HFF-Myc (cell line): ENCODE results near the gene RASGEF1C.

Experiments
- DNase-seq: peaks from one replicate; pipeline ENCODE4 v3.0.0-alpha.2; 2011; ENCODE audit warnings: low read depth; ENCODE audit errors: extremely low read depth
- H3K4me3 ChIP-seq: replicated peaks from 2 replicates; pipeline ENCODE4 v1.5.1; 2011; ENCODE audit warnings: low read depth, mild to moderate bottlenecking, control low read depth, low read length
- TF ChIP-seq, protein P1 (sequence below): IDR thresholded peaks from 2 replicates; pipeline ENCODE4 v1.5.1; 2012; ENCODE audit warnings: mild to moderate bottlenecking, low read depth, low read length, control low read depth; ENCODE audit errors: missing control alignments

Gene RASGEF1C

DNA sequence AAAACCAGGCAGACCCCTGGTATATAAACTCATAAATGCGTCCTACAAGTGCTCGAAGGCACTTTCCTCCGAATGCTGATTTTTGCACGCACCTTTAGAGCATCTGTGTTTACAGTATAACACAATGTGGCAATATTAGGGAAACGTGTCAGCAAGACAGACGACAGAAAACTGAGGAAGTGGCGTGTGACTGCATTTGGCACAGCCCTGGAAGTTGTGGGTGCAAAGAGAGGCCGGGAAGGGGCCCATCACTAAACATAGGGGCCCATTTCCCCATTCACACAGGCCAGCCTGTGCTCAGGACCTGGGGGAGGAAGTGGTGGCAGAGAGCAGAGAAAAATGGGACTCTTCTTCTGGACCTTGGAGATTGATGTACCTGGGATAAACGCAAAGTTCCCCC is 48.2 kb downstream of the RASGEF1C start:
- no peak for DNase-seq
- TF ChIP-seq, protein P1, sequence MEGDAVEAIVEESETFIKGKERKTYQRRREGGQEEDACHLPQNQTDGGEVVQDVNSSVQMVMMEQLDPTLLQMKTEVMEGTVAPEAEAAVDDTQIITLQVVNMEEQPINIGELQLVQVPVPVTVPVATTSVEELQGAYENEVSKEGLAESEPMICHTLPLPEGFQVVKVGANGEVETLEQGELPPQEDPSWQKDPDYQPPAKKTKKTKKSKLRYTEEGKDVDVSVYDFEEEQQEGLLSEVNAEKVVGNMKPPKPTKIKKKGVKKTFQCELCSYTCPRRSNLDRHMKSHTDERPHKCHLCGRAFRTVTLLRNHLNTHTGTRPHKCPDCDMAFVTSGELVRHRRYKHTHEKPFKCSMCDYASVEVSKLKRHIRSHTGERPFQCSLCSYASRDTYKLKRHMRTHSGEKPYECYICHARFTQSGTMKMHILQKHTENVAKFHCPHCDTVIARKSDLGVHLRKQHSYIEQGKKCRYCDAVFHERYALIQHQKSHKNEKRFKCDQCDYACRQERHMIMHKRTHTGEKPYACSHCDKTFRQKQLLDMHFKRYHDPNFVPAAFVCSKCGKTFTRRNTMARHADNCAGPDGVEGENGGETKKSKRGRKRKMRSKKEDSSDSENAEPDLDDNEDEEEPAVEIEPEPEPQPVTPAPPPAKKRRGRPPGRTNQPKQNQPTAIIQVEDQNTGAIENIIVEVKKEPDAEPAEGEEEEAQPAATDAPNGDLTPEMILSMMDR = no peak
- no peak overlapping the region for H3K4me3 ChIP-seq

DNA sequence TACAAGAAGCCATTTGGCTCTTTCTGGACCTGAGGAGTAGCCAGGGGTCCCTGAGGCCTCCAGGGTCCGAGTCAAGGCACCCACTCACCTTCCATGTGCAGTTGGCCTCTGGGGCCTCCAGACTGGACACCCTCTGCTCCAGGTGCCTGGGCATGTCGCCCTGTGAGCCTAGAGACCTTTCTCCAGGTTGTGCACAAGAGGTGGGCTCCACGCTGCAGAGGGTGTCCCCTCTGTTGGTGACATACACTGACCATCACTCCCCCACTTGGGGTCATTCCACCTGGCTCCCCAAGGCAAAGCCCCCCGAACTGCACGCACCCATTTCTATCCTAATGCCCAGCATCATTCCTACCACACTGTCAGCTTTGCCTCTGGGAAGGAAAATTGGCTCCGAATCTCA is 48.8 kb downstream of the RASGEF1C start:
- TF ChIP-seq, protein P1 = no peak
- no peak for DNase-seq
- no peak overlapping the region for H3K4me3 ChIP-seq

DNA sequence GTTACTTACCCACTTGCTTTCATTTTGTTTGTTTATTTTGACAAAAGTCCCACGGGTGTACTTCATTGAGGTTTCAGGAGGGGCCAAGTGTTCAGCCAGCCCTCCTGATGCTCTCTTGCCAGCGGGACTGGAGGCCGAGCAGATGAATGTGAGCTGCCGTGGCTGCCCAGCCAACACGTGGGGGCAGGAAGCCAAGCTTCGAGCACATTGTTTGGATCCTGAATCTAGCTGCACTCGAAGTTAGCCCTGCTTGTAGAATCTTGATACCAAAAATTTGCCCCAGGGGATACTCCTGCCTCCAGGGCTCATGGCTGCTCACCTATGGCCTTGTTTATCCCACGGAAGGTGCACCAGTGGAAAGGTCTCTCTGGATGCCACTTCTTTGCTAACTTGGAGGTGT is 49.3 kb downstream of the RASGEF1C start:
- TF ChIP-seq, protein P1 = no peak
- no peak overlapping the region for H3K4me3 ChIP-seq
- DNase-seq = no peak

DNA sequence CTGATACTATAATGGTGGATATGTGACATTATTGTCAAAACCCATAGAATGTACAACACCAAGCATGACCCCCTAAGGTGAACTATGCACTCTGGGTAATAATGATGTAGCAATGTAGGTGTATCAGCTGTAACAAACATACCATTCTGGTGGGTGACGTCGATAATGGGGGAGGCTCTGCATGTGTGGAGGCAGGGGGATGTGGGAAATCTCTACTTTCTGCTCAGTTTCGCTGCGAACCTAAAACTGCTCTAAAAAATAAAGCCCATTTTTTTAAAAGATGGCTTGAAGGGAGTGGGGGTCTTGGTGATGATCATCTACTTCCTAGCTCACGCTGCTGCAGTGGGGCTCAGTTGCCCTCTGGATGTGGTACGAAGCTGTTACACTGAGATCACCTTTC is 51.1 kb downstream of the RASGEF1C start:
- H3K4me3 ChIP-seq = no peak overlapping the region
- TF ChIP-seq, protein P1 = no peak
- DNase-seq = no peak

DNA sequence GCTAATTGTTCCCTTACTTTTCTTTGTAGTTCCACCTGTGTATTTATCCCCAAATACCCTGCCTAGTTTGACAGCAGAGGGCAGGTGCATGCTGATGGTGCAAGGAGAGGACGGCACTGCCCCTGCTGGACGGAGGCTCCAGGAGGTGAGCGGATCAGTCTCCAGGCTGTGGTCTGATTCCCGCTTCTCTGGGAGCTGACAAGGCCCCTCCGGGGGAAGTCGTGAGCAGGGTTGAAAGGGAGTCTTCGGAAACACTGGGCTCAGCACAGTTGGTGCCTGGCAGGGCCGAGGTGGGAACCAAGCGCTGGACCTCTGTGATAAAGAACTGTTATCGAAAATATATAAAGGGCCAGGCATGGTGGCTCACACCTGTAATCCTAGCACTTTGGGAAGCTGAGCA is 52.9 kb downstream of the RASGEF1C start:
- no peak for DNase-seq
- TF ChIP-seq, protein P1 = no peak
- no peak overlapping the region for H3K4me3 ChIP-seq

DNA sequence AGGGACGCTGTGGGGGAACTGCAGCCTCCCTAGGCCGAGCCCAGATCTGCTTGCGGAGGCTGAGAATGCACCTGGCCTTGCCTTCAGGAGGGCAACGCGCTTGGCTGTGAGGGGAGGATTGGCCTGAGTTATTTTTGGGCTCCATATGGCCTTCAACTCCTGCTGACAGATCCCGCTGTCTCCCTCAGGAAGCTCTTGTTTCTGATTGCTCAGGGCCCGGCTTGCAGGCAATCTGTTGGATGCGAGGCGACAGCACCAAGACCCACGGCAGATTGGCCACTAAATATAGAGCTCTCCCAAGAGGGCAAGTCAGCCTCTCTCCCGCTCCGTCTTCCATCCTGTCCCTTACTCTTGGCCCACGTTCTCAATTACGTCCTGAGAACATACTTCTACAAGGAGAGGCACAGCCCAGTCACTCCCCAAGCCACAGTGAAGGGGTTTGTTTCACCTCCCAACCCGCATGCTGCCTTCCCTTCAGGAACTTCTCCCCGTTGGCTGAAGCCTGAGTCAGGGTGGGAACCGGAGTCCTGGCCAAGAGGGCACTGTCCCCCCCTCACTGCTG is 53.6 kb downstream of the RASGEF1C start:
- no peak overlapping the region for H3K4me3 ChIP-seq
- TF ChIP-seq, protein P1 = no peak
- DNase-seq = no peak

DNA sequence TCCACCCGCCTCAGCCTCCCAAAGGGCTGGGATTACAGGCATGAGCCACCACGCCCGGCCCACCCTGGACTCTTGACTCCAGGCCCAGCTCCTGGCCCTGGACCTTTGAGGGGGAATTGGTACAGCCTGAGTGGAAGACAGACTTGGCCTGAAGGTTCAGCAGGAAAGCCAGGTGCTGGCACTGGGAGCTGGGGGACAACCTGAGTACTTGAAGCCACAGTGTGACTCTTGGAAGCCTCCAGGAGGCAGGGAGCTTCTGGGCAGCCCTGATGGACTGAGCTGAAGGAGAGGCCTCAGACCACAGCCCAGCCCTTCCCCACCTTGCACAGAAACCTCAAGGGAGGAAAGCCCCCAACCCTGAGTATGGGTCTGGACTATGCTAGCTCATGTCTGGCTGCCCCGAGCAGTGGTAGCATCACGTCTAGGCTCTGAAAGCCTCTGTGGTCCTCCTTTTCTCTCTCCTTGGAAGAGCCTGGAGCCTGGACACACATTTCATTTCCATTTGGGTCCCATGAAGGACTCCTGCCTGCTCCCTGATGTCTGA is 54.1 kb downstream of the RASGEF1C start:
- TF ChIP-seq, protein P1 = no peak
- no peak for DNase-seq
- no peak overlapping the region for H3K4me3 ChIP-seq
